GM12872 (cell line): ENCODE data around the gene SEMA3B.

Experiments
- CTCF ChIP-seq: IDR thresholded peaks from 3 replicates; pipeline ENCODE4 v1.5.1; 2011; ENCODE audit warnings: low read depth, mild to moderate bottlenecking, low read length, moderate library complexity; ENCODE audit not compliant: insufficient read depth

Gene SEMA3B

GRCh38 chr3:50295553-50296431 lies 26.8 kb downstream of the SEMA3B start:
- TF ChIP-seq CTCF, result no peak

- no peak for TF ChIP-seq CTCF
Observed at GRCh38 chr3:50296721-50297383, 27.9 kb downstream of the SEMA3B start.

GRCh38 chr3:50297384-50297775 lies 28.4 kb downstream of the SEMA3B start:
- no peak for TF ChIP-seq CTCF

DNA sequence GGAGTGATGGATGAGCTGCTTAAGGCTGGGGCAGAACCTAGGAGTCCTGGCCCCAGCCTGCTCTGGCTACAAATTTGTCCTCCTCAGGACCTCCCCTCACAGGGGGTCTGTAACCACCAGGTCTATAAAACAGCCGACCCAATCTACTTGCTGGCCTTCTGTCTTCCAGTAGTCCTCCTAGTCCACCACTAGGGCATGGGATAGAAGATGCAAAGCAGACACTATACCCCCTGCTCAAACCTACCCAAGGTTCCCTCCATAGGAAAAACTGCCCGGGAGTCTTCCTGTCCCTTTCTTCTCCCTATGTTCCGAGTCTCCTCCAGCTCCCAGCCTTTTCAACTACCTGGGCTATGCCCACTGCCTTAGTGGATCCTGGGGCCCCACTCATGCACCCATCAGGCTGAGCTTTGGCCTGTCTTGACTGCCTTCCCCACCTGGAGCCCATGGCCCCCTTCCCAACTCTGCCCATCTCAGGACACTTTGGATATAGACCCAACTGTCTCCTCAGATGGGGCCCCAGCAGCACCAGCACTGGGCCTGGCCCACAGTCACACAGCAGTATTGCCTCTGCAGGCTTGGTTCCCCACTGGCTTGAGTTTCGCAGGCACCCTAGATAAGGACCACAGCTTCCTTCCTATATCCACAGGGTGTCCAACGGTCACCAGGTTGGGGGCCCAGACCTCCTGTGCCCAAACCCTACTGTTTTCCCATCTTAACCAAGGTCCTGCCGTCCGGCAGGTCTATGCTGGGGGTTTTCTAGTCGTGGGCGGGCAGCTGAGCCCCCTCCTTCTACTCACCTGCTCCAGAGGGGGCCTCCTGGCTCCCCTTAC lies 29.2 kb downstream of the SEMA3B start:
- TF ChIP-seq CTCF, result peak; percentile 26; the same call in 1 of the 3 replicates

- peak; percentile 60 for TF ChIP-seq CTCF
Observed at GRCh38 chr3:50298836-50299637, 30.1 kb downstream of the SEMA3B start, which contains the start of the genes HYAL3 and NAA80. TSS of gene HYAL3 (minus strand) at chr3:50299405. CDS start at chr3:50295602, 3,803 bp downstream. TSS of gene NAA80 (minus strand) at chr3:50299405. CDS start at chr3:50297463, 1,942 bp downstream.

- no peak for TF ChIP-seq CTCF
Observed at GRCh38 chr3:50299638-50299928, 30.6 kb downstream of the SEMA3B start.
